ENCODE measurements around the gene FAM156A.

DNA sequence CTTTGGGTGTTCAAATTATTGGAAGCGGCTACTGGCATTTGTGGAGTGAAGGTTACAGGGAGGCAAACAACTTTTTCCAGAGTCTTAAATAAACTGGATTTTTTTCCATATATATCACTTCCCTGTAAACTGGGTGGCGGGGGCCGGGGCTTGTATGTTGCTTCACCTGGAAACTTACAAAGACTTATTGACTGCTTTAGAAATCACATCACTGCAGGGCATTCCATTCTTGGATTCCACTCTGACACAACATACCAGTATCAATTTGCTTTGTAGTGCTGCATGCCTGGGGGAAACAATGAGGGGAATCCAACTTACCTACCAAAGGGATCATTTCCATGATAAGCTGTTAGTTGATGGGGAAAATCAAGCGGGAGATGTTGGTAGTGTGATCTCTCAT is 21.7 kb upstream of the FAM156A start:
- TF ChIP-seq POLR2A (IDR thresholded peaks at IDR 0.05), result no peak
- no peak for TF ChIP-seq CTCF (IDR thresholded peaks at IDR 0.05)

Measured in uterus (tissue), 2 donors.